Glutamatergic neuron (in vitro differentiated cells): ENCODE results near the gene CCDC85C. TPM values are rescaled to one million over a fixed set of nuclear protein-coding genes. Genes with fewer than 3 reads are reported as not detected.

Experiments
- DNase-seq: peaks from one replicate; pipeline ENCODE4 v3.0.0; 2022
- H3K27ac Mint-ChIP-seq: one replicate; pipeline ENCODE4 v1.8.0; 2020; ENCODE audit warnings: mild to moderate bottlenecking, mixed read lengths, inconsistent platforms; ENCODE audit not compliant: unreplicated experiment
- H3K27me3 Mint-ChIP-seq: one replicate; pipeline ENCODE4 v1.8.0; 2020; ENCODE audit warnings: mild to moderate bottlenecking, moderate library complexity, mixed read lengths, inconsistent platforms; ENCODE audit not compliant: unreplicated experiment
- H3K36me3 Mint-ChIP-seq: one replicate; pipeline ENCODE4 v1.8.0; 2020; ENCODE audit warnings: mild to moderate bottlenecking, mixed read lengths, inconsistent platforms; ENCODE audit not compliant: unreplicated experiment
- H3K4me1 Mint-ChIP-seq: one replicate; pipeline ENCODE4 v1.8.0; 2020; ENCODE audit warnings: mild to moderate bottlenecking, low read depth, mixed read lengths, inconsistent platforms; ENCODE audit not compliant: unreplicated experiment
- H3K4me3 Mint-ChIP-seq: one replicate; pipeline ENCODE4 v1.8.0; 2020; ENCODE audit warnings: mild to moderate bottlenecking, mixed read lengths, inconsistent platforms; ENCODE audit not compliant: unreplicated experiment
- H3K9me3 Mint-ChIP-seq: one replicate; pipeline ENCODE4 v1.8.0; 2020; ENCODE audit warnings: mild to moderate bottlenecking, moderate library complexity, mixed read lengths, inconsistent platforms; ENCODE audit not compliant: unreplicated experiment
- CTCF ChIP-seq: fragments of 200-600 bp; sonication (generic); IDR thresholded peaks from one replicate; pipeline ENCODE4 v1.5.0; 2021; ENCODE audit not compliant: partially characterized antibody, unreplicated experiment
- total RNA-seq: library from RNA; stranded (reverse); fragmentation: NEBNext Ultra II Directional; extraction: Animal tissue kit (Norgen Biotek cat#: 25700); gene quantifications from one replicate; pipeline ENCODE4 v1.2.1, GENCODE V29; 2021; ENCODE audit not compliant: unreplicated experiment

CCDC85C gene
- total RNA-seq, 1 donor from 2014 or later, result 32.3 TPM

GRCh38 chr14:99530407-99531155 is 73.4 kb downstream of the CCDC85C start:
- H3K4me1 Mint-ChIP-seq, result peaks cover 2% of the 10 kb centered on the region
- H3K4me3 Mint-ChIP-seq, result no peak overlapping the region
- no peak for TF ChIP-seq CTCF
- H3K36me3 Mint-ChIP-seq, result no peaks in the 10 kb centered on the region
- no peak for DNase-seq
- peaks cover 6% of the 10 kb centered on the region for H3K27me3 Mint-ChIP-seq
- peak overlapping the region; percentile 52 for H3K27ac Mint-ChIP-seq
- peaks cover 7% of the 10 kb centered on the region for H3K9me3 Mint-ChIP-seq

GRCh38 chr14:99529899-99530298 is 74.1 kb downstream of the CCDC85C start:
- H3K9me3 Mint-ChIP-seq, result peaks cover 7% of the 10 kb centered on the region
- H3K4me1 Mint-ChIP-seq, result peaks cover 3% of the 10 kb centered on the region
- H3K27me3 Mint-ChIP-seq, result peaks cover 6% of the 10 kb centered on the region
- no peak for TF ChIP-seq CTCF
- no peak overlapping the region for H3K27ac Mint-ChIP-seq
- no peaks in the 10 kb centered on the region for H3K36me3 Mint-ChIP-seq
- DNase-seq, result no peak
- H3K4me3 Mint-ChIP-seq, result no peak overlapping the region

GRCh38 chr14:99527427-99528076 is 76.5 kb downstream of the CCDC85C start:
- Mint-ChIP-seq H3K36me3 (no peaks in the 10 kb centered on the region), H3K4me1 (peaks cover 9% of the 10 kb centered on the region)
- TF ChIP-seq CTCF, result no peak

GRCh38 chr14:99527026-99527425 is 77.0 kb downstream of the CCDC85C start:
- DNase-seq, result no peak
- no peak overlapping the region for H3K4me3 Mint-ChIP-seq
- H3K9me3 Mint-ChIP-seq, result peaks cover 7% of the 10 kb centered on the region
- no peak overlapping the region for H3K27ac Mint-ChIP-seq
- no peaks in the 10 kb centered on the region for H3K36me3 Mint-ChIP-seq
- TF ChIP-seq CTCF, result no peak
- H3K27me3 Mint-ChIP-seq, result peaks cover 6% of the 10 kb centered on the region
- peaks cover 11% of the 10 kb centered on the region for H3K4me1 Mint-ChIP-seq

More at GRCh38 chr14:99527427-99528076, 76.5 kb downstream of the CCDC85C start:
- peaks cover 7% of the 10 kb centered on the region for H3K9me3 Mint-ChIP-seq
- no peak overlapping the region for H3K27ac Mint-ChIP-seq
- no peak for DNase-seq
- peaks cover 6% of the 10 kb centered on the region for H3K27me3 Mint-ChIP-seq
- H3K4me3 Mint-ChIP-seq, result no peak overlapping the region

- no peak for DNase-seq
- peaks cover 9% of the 10 kb centered on the region for H3K9me3 Mint-ChIP-seq
- no peaks in the 10 kb centered on the region for H3K36me3 Mint-ChIP-seq
- H3K27me3 Mint-ChIP-seq, result peaks cover 8% of the 10 kb centered on the region
- H3K4me3 Mint-ChIP-seq, result no peak overlapping the region
- peaks cover 12% of the 10 kb centered on the region for H3K4me1 Mint-ChIP-seq
- no peak overlapping the region for H3K27ac Mint-ChIP-seq
- no peak for TF ChIP-seq CTCF
Measured at GRCh38 chr14:99525699-99526080, 78.3 kb downstream of the CCDC85C start.
